Hematopoietic multipotent progenitor cell treated with erythropoietin and hydrocortisone succinate and interleukin-3 and kit ligand, for 17 days (in vitro differentiated cells): ENCODE measurements around the gene GTF3A.

Experiments
- DNase-seq: peaks from one replicate; pipeline ENCODE4 v3.0.0-alpha.2; 2015; ENCODE audit warnings: low spot score

The GTF3A gene

DNA sequence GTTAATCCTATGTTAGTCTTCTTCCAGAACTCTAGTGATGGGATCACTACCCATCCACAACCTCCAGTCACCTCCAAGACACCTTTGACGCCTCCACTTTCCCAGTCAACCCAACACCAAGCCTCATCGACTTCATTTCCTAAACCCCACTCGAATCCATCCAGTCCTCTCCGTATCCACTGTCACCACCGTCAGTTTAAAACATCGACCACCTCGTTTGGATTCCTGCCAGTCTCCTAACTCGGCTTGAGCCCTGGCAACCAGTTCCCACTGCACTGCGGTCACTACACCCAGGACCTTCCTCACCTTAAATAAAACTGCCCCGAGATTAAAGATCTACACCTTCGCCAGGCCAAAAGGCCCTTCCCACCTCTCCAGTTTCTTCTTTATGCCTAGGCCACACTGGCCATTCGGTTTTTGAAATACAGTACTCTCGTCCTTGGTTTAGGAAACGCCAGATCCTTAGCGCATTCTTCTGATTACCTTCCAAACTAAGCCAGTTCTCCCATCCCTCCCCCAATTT is 24.7 kb downstream of the GTF3A start:
- no peak for DNase-seq

- peak; percentile 99 for DNase-seq
Observed at GRCh38 chr13:27449936-27450828, 25.8 kb downstream of the GTF3A start, which contains the start of gene MTIF3. Gene MTIF3, minus strand, starts transcription at chr13:27450564. Its CDS starts 10,116 bp downstream, at chr13:27440448.

DNA sequence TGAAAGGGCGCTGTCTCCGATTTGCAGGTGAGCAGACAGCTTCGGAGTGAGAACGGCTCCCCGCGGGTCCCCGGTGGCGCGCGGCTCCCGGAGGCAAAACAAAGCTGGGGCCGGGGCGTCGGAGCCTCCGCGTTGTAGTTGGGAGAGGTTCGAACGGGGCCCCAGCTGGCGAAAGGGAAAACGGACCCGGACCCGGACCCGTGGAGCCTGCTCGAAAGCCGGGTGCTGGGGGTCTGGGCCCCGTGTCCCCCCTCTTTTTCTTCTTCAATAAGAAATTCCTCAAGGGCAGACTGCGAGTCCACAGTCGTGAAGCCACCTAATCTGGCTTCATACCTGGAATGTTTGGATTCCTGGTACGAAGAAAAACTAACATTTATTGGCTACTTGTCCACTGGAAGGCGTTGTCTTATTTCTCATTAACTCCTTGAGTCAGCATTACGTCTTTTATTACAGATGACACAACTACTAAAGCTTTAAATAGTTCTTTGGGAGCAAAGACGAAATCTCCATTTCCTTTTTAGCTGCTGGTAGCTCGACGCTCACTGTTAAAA is 26.6 kb downstream of the GTF3A start:
- DNase-seq, result peak; percentile 62

DNA sequence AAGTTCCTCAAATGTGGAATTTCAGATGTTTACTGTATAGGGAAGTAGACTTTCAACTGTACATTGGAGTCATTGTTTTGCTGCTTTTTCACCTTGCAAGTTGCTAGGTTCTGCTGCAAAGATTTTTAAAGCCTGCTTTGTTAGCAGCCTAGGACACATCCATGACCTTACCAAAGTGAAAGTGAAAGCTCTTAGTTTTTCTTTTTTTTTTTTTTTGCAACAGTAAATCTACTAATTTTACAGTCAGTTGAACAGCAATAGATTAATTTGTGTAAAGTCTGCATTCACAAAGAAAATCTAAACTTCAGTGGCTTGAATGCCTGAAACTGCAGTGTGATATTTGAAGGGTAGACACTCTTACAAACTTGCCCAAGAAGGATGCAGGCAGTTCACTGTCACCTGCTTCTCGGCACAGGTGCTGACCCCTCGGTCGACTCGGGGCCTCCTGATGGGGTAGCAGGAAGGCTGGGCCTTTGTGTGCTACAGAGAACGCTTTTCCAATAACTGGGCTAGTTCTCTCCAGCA is 31.0 kb downstream of the GTF3A start:
- peak; percentile 24 for DNase-seq

GRCh38 chr13:27461940-27462584 is 37.6 kb downstream of the GTF3A start:
- DNase-seq, result no peak

DNA sequence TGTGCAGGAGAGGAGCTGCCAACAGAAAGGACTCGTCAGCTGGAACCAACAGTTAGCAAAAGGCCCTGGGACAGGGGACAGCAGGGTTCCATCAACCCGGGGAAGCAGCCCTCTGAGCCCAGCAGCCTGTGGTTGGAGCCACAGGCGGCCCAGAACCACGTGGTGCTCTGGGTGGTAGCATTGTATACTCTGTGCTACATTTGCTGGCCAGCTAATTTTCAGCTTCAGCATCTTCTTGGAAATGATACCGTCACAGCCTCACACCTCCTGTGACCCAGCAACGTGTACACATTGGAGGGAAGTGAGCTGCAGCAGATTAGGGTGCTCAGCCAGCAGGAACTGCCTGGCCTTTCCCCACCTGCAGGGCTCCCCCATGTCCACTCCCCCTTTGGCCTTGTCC is 39.1 kb downstream of the GTF3A start:
- DNase-seq, result no peak

- DNase-seq, result no peak
Observed at GRCh38 chr13:27465611-27466010, 41.2 kb downstream of the GTF3A start.

GRCh38 chr13:27466513-27466912 is 42.1 kb downstream of the GTF3A start:
- DNase-seq, result no peak

DNA sequence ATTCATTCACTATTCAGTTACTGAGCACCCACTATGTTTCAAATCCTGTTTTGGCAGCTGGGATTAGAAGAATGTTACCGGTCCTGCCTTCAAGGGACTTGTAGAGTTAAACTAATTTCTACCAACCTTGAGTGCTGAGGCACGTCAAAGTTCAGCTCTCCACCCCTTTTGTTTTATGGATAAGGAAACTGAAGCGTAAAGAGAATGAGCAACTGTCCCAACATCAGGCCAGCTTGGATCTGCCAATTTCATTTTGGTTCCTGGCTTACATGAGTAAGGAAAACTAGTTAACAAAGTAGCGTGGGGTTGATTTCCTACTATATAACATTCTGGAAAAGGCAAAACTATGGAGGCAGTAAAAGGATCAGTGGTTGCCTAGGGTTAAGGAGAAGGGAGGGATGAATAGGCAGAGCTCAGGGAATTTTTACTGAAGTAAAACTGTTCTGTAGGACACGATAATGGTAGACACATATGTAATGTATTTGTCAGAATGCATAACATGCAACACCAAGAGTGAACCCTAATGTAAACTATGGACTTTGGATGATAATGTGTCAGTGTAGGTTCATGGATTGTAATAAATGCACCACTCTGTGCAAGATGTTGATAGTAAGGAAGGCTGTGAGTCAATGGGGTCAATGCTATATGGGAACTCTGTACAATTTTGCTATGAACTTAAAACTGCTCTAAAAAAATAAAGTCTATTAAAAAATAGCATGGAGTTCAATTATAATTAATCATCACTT is 45.8 kb downstream of the GTF3A start:
- DNase-seq, result no peak

GRCh38 chr13:27472441-27472840 is 48.0 kb downstream of the GTF3A start:
- DNase-seq, result no peak

DNA sequence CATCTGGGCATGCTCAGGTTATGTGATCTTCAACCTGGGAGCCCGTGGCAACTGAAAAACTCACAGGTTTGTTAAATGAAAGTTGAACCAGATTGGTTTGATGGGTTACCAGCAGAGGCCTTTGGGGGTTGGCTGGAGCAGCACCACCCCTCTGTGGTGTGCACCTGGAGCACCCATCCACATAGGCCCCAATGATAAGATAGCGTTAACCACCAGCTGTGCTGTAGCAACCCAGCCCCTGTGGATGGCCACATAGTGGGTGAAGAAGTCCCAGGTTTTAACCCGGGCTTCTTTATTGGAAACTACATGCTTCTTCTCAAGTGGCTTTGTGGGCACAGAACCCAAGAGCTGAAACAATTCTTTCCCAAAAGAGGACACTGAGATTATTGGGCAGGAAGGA is 48.5 kb downstream of the GTF3A start:
- DNase-seq, result no peak

GRCh38 chr13:27474751-27475268 is 50.4 kb downstream of the GTF3A start:
- DNase-seq, result no peak

DNA sequence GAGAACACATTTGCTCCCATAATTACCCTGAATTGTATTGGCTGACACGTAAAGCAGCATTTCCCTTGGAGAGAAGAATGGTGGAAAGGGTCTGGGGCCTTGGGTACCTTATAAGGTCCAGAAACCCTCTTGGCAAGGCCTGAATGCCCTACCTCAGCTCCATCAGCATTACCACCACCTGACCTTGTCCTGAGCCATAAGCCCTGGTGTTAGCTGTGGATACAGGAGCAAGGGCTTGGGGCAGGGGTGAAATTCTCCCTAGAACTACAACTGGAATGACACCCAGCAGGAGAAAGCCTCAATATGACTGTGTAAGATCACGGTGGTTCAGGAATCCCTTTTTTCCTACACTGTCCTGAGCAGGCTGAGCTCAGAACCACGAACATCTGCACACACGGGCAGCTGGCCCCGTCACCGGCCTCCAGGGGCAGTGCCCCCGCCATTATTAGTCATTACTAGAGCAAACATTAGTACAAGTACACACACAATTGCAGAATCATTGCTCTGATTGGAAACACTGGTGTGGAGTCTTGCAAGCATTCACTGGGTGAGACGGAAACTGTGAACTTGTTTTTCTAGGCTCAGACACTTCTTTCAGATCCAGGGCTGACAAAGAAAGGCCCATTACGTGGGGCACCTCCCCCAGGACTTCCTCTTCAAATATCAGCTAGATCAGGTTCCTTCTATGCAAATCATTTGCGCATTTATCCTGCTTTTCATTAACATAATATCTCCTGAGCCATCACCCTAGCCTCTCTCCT is 52.7 kb downstream of the GTF3A start:
- no peak for DNase-seq

GRCh38 chr13:27481766-27482165 is 57.3 kb downstream of the GTF3A start:
- DNase-seq, result peak; percentile 57

GRCh38 chr13:27482983-27483382 is 58.6 kb downstream of the GTF3A start:
- DNase-seq, result no peak

DNA sequence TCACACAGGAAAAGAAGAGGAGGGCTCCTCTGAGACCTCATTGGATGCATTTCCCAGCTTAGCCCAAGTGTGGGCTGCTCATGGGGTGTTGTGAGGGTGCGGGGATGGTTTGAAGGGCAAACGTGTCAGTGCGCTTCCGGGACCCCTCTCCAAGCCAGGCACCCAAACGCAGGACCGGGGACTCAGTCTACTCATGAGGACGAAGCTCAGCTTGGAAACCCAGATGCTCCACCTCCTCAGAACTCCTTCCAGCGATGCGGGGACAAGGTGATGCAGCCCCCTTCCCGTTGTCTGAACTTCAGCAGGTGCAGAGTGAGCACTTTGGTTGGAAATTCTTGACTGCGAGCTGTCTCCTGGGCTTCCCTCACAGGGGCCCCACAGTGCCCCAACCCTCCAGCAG is 59.0 kb downstream of the GTF3A start:
- no peak for DNase-seq
